Raji (cell line): ENCODE data around the gene ADPRH.

Experiments used
- POLR2A ChIP-seq: IDR thresholded peaks from 2 replicates; pipeline ENCODE4 v1.6.1; 2011; ENCODE audit warnings: low read depth, low read length, control low read depth; ENCODE audit not compliant: insufficient read depth

The ADPRH gene

DNA sequence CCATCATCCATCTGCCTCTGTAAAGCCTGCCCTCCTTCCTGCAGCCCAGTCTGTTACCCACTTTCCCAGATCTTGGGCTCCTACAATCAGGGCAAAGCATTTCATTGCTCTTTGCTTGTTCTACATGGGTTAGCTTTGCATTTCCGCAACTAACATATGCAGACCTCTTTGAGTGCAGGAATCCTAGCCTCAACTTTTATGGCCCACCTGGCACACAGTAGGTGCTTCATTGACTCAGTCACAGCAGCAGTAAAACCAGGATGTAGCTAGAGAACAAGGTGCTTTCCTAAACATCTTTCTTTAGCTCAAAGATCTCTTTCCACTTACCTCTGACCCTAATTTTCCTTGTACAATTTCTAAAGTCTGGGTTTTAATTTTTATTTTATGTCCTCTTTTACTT lies 23.4 kb upstream of the ADPRH start:
- TF ChIP-seq POLR2A: no peak

DNA sequence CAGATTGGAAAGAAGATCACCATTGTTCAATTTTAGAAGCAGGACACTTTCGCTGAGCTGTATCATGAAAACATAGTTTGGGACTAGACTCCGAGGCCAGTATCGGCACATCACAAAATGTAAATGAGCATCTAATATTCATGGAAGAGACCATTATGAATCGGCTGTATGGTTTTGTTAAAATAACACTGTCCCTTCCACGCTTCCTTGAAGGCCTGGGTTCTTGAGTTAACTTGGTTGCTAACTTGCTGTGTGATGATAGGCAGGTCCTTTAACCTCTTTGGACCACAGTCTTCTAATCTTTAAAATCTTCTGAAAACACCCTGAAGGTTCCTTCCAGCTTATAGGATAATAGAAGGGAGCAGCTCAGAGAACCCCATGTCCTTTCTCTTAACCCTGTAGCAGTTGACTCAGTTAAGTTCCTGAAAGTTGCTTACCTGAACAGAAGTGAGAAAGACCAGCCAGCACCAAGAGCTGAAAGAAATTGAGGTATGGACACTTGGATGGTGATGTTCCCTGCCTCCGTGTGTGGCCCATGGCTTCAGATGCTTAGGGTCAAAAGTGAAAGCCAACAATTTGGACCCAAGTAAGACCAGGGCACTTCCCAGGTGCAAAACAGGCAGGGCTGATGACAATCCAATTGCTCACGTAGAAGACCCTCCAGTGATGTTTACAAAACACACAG lies 22.0 kb upstream of the ADPRH start:
- peak; percentile 25; the same call in 1 of the 2 replicates for TF ChIP-seq POLR2A

- no peak for TF ChIP-seq POLR2A
Observed at GRCh38 chr3:119557877-119558269, 21.4 kb upstream of the ADPRH start.

DNA sequence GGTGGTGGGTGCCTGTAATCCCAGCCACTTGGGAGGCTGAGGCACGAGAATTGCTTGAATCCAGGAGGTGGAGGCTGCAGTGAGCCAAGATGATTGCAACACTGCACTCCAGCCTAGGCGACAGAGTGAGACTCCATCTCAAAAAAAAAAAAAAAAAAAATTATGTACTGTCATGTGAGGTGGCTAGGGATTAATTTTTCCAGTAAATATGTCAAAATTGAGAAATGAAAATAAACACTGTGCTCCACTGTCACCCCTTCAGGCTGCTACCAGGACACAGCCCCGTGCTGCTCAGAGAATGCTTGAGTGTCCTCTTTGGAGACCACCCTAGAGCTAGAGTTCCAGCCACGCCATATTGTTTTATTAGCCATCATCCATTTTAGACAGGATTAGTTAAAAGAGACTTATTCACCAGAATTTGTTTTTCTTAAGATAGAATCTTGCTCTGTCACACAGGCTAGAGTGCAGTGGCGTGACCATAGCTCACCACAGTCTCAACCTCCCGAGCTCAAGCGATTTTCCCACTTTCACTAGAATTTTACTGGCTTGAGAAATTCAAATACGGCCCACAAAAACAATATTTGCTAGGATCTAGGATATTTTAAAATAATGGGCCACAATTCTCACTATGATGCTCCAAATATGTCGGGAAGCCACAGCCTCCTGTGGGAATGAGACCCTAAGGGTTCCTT lies 20.5 kb upstream of the ADPRH start:
- no peak for TF ChIP-seq POLR2A

GRCh38 chr3:119559441-119559963 lies 19.8 kb upstream of the ADPRH start, which contains the start of gene CD80:
CD80 (minus strand) TSS chr3:119559614; CDS start chr3:119557728, 1,886 bp downstream.
- peak; percentile 69 for TF ChIP-seq POLR2A

DNA sequence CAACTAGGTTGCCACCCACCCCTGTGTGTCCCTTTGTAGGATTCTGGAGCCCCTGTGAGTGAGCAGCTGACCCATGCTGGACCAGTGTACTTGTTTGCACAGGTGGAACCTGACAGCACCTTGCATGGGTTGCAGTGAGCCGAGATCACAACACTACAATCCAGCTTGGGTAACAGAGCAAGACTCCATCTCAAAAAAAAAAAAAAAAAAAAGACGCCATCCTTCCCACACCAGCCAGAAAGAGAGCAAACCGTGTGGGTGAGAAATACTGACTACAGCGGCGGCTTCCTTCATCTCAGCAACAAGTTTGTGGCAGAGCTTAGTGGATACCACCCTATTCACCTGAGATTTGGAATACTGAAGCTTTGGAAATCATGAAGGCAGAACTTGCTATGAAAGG lies 19.1 kb upstream of the ADPRH start:
- no peak for TF ChIP-seq POLR2A

- TF ChIP-seq POLR2A: peak; percentile 77
Observed at GRCh38 chr3:119562307-119562961, 16.9 kb upstream of the ADPRH start.

GRCh38 chr3:119569156-119569555 lies 10.1 kb upstream of the ADPRH start:
- TF ChIP-seq POLR2A: no peak

DNA sequence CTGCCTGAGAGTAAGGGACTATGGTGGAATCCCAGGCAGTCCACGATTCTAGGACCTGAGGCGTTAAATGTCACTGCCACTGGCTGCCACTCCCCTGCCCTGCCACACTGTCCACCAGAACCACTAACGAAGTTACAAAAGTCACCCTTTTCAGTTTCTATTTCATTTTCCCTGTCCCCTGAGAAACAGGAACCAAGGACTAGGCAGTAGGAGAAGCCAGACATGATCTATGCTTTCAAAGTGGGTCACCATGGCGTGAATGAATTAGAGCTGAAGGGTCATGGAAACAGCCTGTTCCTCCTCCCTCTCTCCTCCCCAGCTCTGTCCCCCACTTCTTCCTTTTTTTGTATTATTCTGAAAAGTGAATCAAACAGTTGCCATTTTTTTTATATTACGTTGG lies 9.1 kb upstream of the ADPRH start:
- TF ChIP-seq POLR2A: no peak

- TF ChIP-seq POLR2A: no peak
Observed at GRCh38 chr3:119571230-119571629, 8.1 kb upstream of the ADPRH start.

DNA sequence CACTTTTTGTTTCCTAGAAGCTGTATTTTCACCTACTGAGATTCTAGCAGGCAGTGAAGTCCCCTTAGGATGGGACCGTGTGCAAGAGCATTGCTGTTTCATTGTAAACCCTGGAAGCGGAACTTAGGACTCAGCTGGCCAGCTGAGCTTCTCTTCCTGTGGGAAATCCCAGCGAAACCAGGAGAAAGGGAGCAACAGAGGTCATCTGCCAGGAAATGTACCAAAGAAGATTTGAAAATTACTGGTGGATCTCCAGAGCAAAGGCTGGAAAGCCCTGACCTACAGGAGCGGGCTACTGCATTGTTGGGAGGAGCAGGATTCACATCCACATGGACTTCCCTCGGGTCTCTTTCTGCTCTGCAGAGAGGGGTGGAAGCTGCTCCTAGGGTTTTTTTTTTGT lies 7.6 kb upstream of the ADPRH start:
- TF ChIP-seq POLR2A: no peak

GRCh38 chr3:119575507-119575906 lies 3.8 kb upstream of the ADPRH start:
- no peak for TF ChIP-seq POLR2A

GRCh38 chr3:119580067-119580760 lies 922 bp downstream of the ADPRH start:
- TF ChIP-seq POLR2A: no peak

DNA sequence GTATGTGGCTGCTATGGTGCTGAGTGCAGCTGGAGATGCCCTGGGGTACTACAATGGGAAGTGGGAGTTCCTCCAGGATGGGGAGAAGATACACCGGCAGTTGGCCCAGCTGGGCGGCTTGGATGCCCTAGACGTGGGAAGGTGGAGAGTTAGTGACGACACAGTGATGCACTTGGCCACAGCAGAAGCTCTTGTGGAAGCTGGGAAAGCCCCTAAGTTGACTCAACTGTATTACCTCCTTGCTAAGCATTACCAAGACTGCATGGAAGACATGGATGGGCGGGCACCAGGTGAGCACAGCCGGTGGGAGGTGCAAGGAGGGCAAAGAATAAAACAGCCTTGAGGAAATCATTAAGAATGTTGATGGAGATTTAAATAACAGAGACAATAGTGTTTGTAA lies 2.9 kb downstream of the ADPRH start:
- no peak for TF ChIP-seq POLR2A

GRCh38 chr3:119585208-119585607 lies 5.9 kb downstream of the ADPRH start:
- TF ChIP-seq POLR2A: no peak
